Keratinocyte (primary cell): ENCODE measurements around the gene FLNB. TPM values are rescaled to one million over a fixed set of nuclear protein-coding genes. Genes with fewer than 3 reads are reported as not detected.

Experiments
- DNase-seq: peaks from one replicate; pipeline ENCODE4 v3.0.0-alpha.2; 2011; ENCODE audit warnings: low read depth, missing footprints, low spot score
- FAIRE-seq: peaks from 2 replicates; lab custom pipeline; 2011; peaks lifted over from hg19 to GRCh38; lab: Jason Lieb, UNC
- H2AFZ ChIP-seq: 2 replicates; pipeline ENCODE4 v1.6.0; 2012; ENCODE audit warnings: low read length, control low read depth, inconsistent platforms; ENCODE audit not compliant: control insufficient read depth
- H3K27ac ChIP-seq: 2 replicates; pipeline ENCODE4 v1.5.1; 2011; ENCODE audit warnings: low read length; ENCODE audit not compliant: control insufficient read depth, insufficient read depth
- H3K27me3 ChIP-seq: 3 replicates; pipeline ENCODE4 v1.6.0; 2011; ENCODE audit warnings: low read length; ENCODE audit not compliant: control insufficient read depth, insufficient read depth; ENCODE audit errors: extremely low read depth
- H3K36me3 ChIP-seq, 2 experiments: 2 replicates in 1 of 2; 3 replicates in 1 of 2; pipeline ENCODE4 v1.5.1; 2011; ENCODE audit warnings: low read length in 2 of 2, mild to moderate bottlenecking in 1 of 2; ENCODE audit not compliant: control insufficient read depth in 2 of 2, insufficient read depth in 2 of 2; ENCODE audit errors: extremely low read depth in 1 of 2
- H3K4me1 ChIP-seq: 3 replicates; pipeline ENCODE4 v1.5.1; 2011; ENCODE audit warnings: low read length; ENCODE audit not compliant: control insufficient read depth, insufficient read depth; ENCODE audit errors: extremely low read depth
- H3K4me2 ChIP-seq: 3 replicates; pipeline ENCODE4 v1.6.0; 2011; ENCODE audit warnings: low read depth, low read length; ENCODE audit not compliant: control insufficient read depth, insufficient read depth; ENCODE audit errors: extremely low read depth
- H3K4me3 ChIP-seq, 3 experiments: fragments of 200-600 bp in 1 of 3; sonication (generic) in 1 of 3; 2 replicates in 2 of 3; 3 replicates in 1 of 3; pipeline ENCODE4 v1.5.1; 2011 to 2016; ENCODE audit warnings: low read length in 3 of 3, mild to moderate bottlenecking in 3 of 3, control low read depth in 2 of 3, inconsistent platforms in 1 of 3, low read depth in 1 of 3, mixed read lengths in 1 of 3, mixed run types in 1 of 3, moderate library complexity in 1 of 3; ENCODE audit not compliant: control insufficient read depth in 2 of 3, insufficient read depth in 2 of 3; ENCODE audit errors: extremely low read depth in 1 of 3
- H3K79me2 ChIP-seq: 2 replicates; pipeline ENCODE4 v1.6.0; 2012; ENCODE audit warnings: low read length; ENCODE audit not compliant: control insufficient read depth, insufficient read depth
- H3K9ac ChIP-seq: 3 replicates; pipeline ENCODE4 v1.6.0; 2011; ENCODE audit warnings: low read length; ENCODE audit not compliant: control insufficient read depth, insufficient read depth; ENCODE audit errors: extremely low read depth
- H3K9me1 ChIP-seq: 3 replicates; pipeline ENCODE4 v1.6.0; 2011; ENCODE audit warnings: low read length; ENCODE audit not compliant: control insufficient read depth, insufficient read depth; ENCODE audit errors: extremely low read depth
- H3K9me3 ChIP-seq: 2 replicates; pipeline ENCODE4 v1.5.1; 2012; ENCODE audit warnings: low read depth, low read length; ENCODE audit not compliant: control insufficient read depth
- H4K20me1 ChIP-seq: 3 replicates; pipeline ENCODE4 v1.6.0; 2011; ENCODE audit warnings: low read length; ENCODE audit not compliant: control insufficient read depth, insufficient read depth; ENCODE audit errors: extremely low read depth
- CTCF ChIP-seq, 3 experiments: IDR thresholded peaks in 1 of 3; conservative IDR thresholded peaks in 1 of 3; optimal IDR thresholded peaks in 1 of 3; 2 replicates in 2 of 3; 3 replicates in 1 of 3; pipeline versions ENCODE3 to v1.5.1; 2011; ENCODE audit warnings: low read length in 3 of 3, mild to moderate bottlenecking in 3 of 3, moderate library complexity in 2 of 3, control low read depth in 1 of 3, inconsistent platforms in 1 of 3; ENCODE audit not compliant: insufficient read depth in 2 of 3; ENCODE audit errors: extremely low read depth in 1 of 3
- EZH2 ChIP-seq: IDR thresholded peaks from one replicate; pipeline ENCODE4 v1.6.1; 2012; ENCODE audit warnings: inconsistent platforms, mild to moderate bottlenecking, low read length, moderate library complexity
- dilution Hi-C: fragments of 300-500 bp; cut with MboI; formaldehyde crosslinking; loops from one replicate; pipeline ENCODE4 v1.7.0; 2020; ENCODE audit warnings: low sequenced_read_pairs; ENCODE audit not compliant: extremely low pct_ligation_motif_present
- polyA plus RNA-seq, 5 experiments: library from polyadenylated mRNA; depleted of rRNA in 3 of 5; stranded (reverse) in 3 of 5; stranded (forward) in 1 of 5; unstranded in 1 of 5; fragments of >200 nt; gene quantifications; 1 replicate in 1 of 5; 2 replicates in 3 of 5; 3 replicates in 1 of 5; pipeline versions ENCODE4 v1.2.1 to v1.2.3, GENCODE V29; 2011 to 2012; ENCODE audit warnings: missing spikeins in 2 of 5, low read depth in 1 of 5, low replicate concordance in 1 of 5

The FLNB gene
- polyA plus RNA-seq, 1 donor (not counting 4 experiments of a cell fraction or from before 2014, with no cell fraction given) = 289 TPM

GRCh38 chr3:58163234-58163633 is 155.0 kb downstream of the FLNB start:
- peaks cover 5% of the 10 kb centered on the region for H3K79me2 ChIP-seq
- H3K4me2 ChIP-seq = no peak overlapping the region
- H3K9ac ChIP-seq = no peak overlapping the region
- TF ChIP-seq EZH2 = no peak
- TF ChIP-seq CTCF (optimal IDR thresholded peaks at IDR 0.05 in 1 of 3, IDR thresholded peaks at IDR 0.05 in 1 of 3, conservative IDR thresholded peaks at IDR 0.05 in 1 of 3; ENCODE audit: extremely low read depth in 1 of 3, insufficient read depth in 2 of 3, low read length in 3 of 3) = no peak
- no peak overlapping the region for H3K4me3 ChIP-seq
- peaks cover 15% of the 10 kb centered on the region for H4K20me1 ChIP-seq
- DNase-seq = no peak
- dilution Hi-C loops = no loop called here
- no peak for FAIRE-seq
- H2AFZ ChIP-seq = no peak overlapping the region
- H3K36me3 ChIP-seq = peaks cover 59 to 78% of the 10 kb centered on the region in 2 experiments
- no peak overlapping the region for H3K27ac ChIP-seq
- no peaks in the 10 kb centered on the region for H3K9me3 ChIP-seq
- H3K9me1 ChIP-seq = peaks cover 4% of the 10 kb centered on the region
- H3K27me3 ChIP-seq = no peaks in the 10 kb centered on the region
- peaks cover 36% of the 10 kb centered on the region for H3K4me1 ChIP-seq

- no peak overlapping the region for H2AFZ ChIP-seq
- no peak overlapping the region for H3K27ac ChIP-seq
- H3K9me1 ChIP-seq = peaks cover 4% of the 10 kb centered on the region
- H3K79me2 ChIP-seq = peaks cover 5% of the 10 kb centered on the region
- dilution Hi-C loops = no loop called here
- no peak overlapping the region for H3K4me3 ChIP-seq
- TF ChIP-seq CTCF (optimal IDR thresholded peaks at IDR 0.05 in 1 of 3, IDR thresholded peaks at IDR 0.05 in 1 of 3, conservative IDR thresholded peaks at IDR 0.05 in 1 of 3; ENCODE audit: extremely low read depth in 1 of 3, insufficient read depth in 2 of 3, low read length in 3 of 3) (no peak), EZH2 (no peak)
- peaks cover 54 to 79% of the 10 kb centered on the region in 2 experiments for H3K36me3 ChIP-seq
- H3K4me1 ChIP-seq = peaks cover 27% of the 10 kb centered on the region
- no peak for DNase-seq
- no peak for FAIRE-seq
- no peak overlapping the region for H3K9ac ChIP-seq
- no peak overlapping the region for H3K4me2 ChIP-seq
- no peaks in the 10 kb centered on the region for H3K9me3 ChIP-seq
- no peaks in the 10 kb centered on the region for H3K27me3 ChIP-seq
- peaks cover 17% of the 10 kb centered on the region for H4K20me1 ChIP-seq
Measured at GRCh38 chr3:58164199-58164879, 156.1 kb downstream of the FLNB start.
